Loucy (cell line): ENCODE results near the gene MYEOV.

Experiments used
- H2AFZ ChIP-seq: fragments of 200-600 bp; sonication (generic); 2 replicates; pipeline ENCODE4 v1.6.0; 2016; ENCODE audit warnings: antibody characterized with exemption, mild to moderate bottlenecking, low read length, moderate library complexity
- H3F3A ChIP-seq: fragments of 200-600 bp; 2 replicates; pipeline ENCODE4 v1.6.0; 2016; ENCODE audit warnings: antibody characterized with exemption, low read depth, mild to moderate bottlenecking
- H3K27me3 ChIP-seq: fragments of 200-600 bp; sonication (generic); 2 replicates; pipeline ENCODE4 v1.6.1; 2014; ENCODE audit warnings: low read length, mild to moderate bottlenecking; ENCODE audit not compliant: insufficient read depth, poor library complexity, severe bottlenecking
- H3K36me3 ChIP-seq: fragments of 200-600 bp; sonication (generic); 2 replicates; pipeline ENCODE4 v1.6.1; 2016; ENCODE audit warnings: low read length; ENCODE audit not compliant: insufficient read depth
- H3K4me1 ChIP-seq: fragments of 200-600 bp; sonication (generic); 2 replicates; pipeline ENCODE4 v1.5.1; 2014; ENCODE audit warnings: low read length, mild to moderate bottlenecking; ENCODE audit not compliant: insufficient read depth, poor library complexity, severe bottlenecking
- H3K4me2 ChIP-seq: fragments of 200-600 bp; sonication (generic); 2 replicates; pipeline ENCODE4 v1.6.0; 2014; ENCODE audit warnings: antibody characterized with exemption, low read length, low read depth, mild to moderate bottlenecking; ENCODE audit not compliant: poor library complexity, severe bottlenecking
- H3K4me3 ChIP-seq: fragments of 200-600 bp; sonication (generic); 2 replicates; pipeline ENCODE4 v1.5.1; 2014; ENCODE audit warnings: low read length, mild to moderate bottlenecking, mixed read lengths; ENCODE audit not compliant: poor library complexity, severe bottlenecking
- H3K79me2 ChIP-seq: fragments of 200-600 bp; sonication (generic); 2 replicates; pipeline ENCODE4 v1.6.1; 2014; ENCODE audit warnings: low read length; ENCODE audit not compliant: insufficient read depth
- H3K9ac ChIP-seq: fragments of 200-600 bp; sonication (generic); 2 replicates; pipeline ENCODE4 v1.6.0; 2014; ENCODE audit warnings: mild to moderate bottlenecking, low read depth, low read length, moderate library complexity; ENCODE audit not compliant: poor library complexity, severe bottlenecking
- H3K9me2 ChIP-seq: fragments of 200-600 bp; sonication (generic); replicated peaks from 2 replicates; pipeline ENCODE4 v1.6.1; 2016; ENCODE audit warnings: low read depth, low read length, mixed read lengths
- H3K9me3 ChIP-seq: fragments of 200-600 bp; sonication (generic); 2 replicates; pipeline ENCODE4 v1.6.1; 2014; ENCODE audit warnings: mild to moderate bottlenecking, antibody characterized with exemption, low read length, low read depth; ENCODE audit not compliant: insufficient read depth
- H4K20me1 ChIP-seq: fragments of 200-600 bp; sonication (generic); 2 replicates; pipeline ENCODE4 v1.6.0; 2014; ENCODE audit warnings: antibody characterized with exemption, low read length, mild to moderate bottlenecking; ENCODE audit not compliant: insufficient read depth, poor library complexity, severe bottlenecking
- CTCF ChIP-seq: fragments of 200-600 bp; sonication (generic); conservative IDR thresholded peaks from 2 replicates; pipeline ENCODE4 v1.5.1; 2014; ENCODE audit warnings: mild to moderate bottlenecking, antibody characterized with exemption, low read length
- EZH2phosphoT487 ChIP-seq: fragments of 200-600 bp; IDR thresholded peaks from 2 replicates; pipeline ENCODE4 v1.6.1; 2018; ENCODE audit warnings: antibody characterized with exemption, mild to moderate bottlenecking, moderate library complexity, borderline replicate concordance

MYEOV gene

GRCh38 chr11:69270941-69271340 is 23.0 kb upstream of the MYEOV start:
- H3F3A ChIP-seq = no peaks in the 10 kb centered on the region
- no peaks in the 10 kb centered on the region for H3K36me3 ChIP-seq
- H3K4me3 ChIP-seq = no peak overlapping the region
- no peak overlapping the region for H3K4me2 ChIP-seq
- no peaks in the 10 kb centered on the region for H3K27me3 ChIP-seq
- no peaks in the 10 kb centered on the region for H3K79me2 ChIP-seq
- H4K20me1 ChIP-seq = no peaks in the 10 kb centered on the region
- no peak for TF ChIP-seq EZH2phosphoT487
- TF ChIP-seq CTCF = no peak
- no peak overlapping the region for H3K9ac ChIP-seq
- no peaks in the 10 kb centered on the region for H3K9me3 ChIP-seq
- H3K9me2 ChIP-seq = no peaks in the 10 kb centered on the region; the same call in 1 of the 2 replicates
- no peaks in the 10 kb centered on the region for H3K4me1 ChIP-seq
- no peak overlapping the region for H2AFZ ChIP-seq

GRCh38 chr11:69272055-69272454 is 21.9 kb upstream of the MYEOV start:
- H3K79me2 ChIP-seq = no peaks in the 10 kb centered on the region
- H3F3A ChIP-seq = no peaks in the 10 kb centered on the region
- no peak overlapping the region for H2AFZ ChIP-seq
- H3K9me2 ChIP-seq = no peaks in the 10 kb centered on the region; the same call in 1 of the 2 replicates
- no peaks in the 10 kb centered on the region for H3K9me3 ChIP-seq
- no peaks in the 10 kb centered on the region for H3K27me3 ChIP-seq
- no peak overlapping the region for H3K4me3 ChIP-seq
- H4K20me1 ChIP-seq = no peaks in the 10 kb centered on the region
- H3K9ac ChIP-seq = no peak overlapping the region
- TF ChIP-seq CTCF = no peak
- TF ChIP-seq EZH2phosphoT487 = no peak
- no peaks in the 10 kb centered on the region for H3K4me1 ChIP-seq
- H3K4me2 ChIP-seq = no peak overlapping the region
- H3K36me3 ChIP-seq = no peaks in the 10 kb centered on the region

GRCh38 chr11:69272831-69273485 is 21.0 kb upstream of the MYEOV start:
- Histone ChIP-seq H3K79me2 (no peaks in the 10 kb centered on the region), H3K4me1 (no peaks in the 10 kb centered on the region), H3K9ac (no peak overlapping the region), H3K4me2 (no peak overlapping the region), H2AFZ (no peak overlapping the region), H3K9me2 (no peaks in the 10 kb centered on the region; the same call in 1 of the 2 replicates), H3K9me3 (no peaks in the 10 kb centered on the region), H3K36me3 (no peaks in the 10 kb centered on the region), H3F3A (no peaks in the 10 kb centered on the region), H3K4me3 (no peak overlapping the region), H3K27me3 (no peaks in the 10 kb centered on the region), H4K20me1 (no peaks in the 10 kb centered on the region)
- TF ChIP-seq CTCF = no peak
- no peak for TF ChIP-seq EZH2phosphoT487
